DOHH2 (cell line): ENCODE measurements around the gene PPP2CA.

Experiments used
- CTCF ChIP-seq: fragments of 200-600 bp; sonication (generic); IDR thresholded peaks from one replicate; pipeline ENCODE4 v1.5.1; 2014; ENCODE audit warnings: antibody characterized with exemption, mild to moderate bottlenecking, low read depth, low read length; ENCODE audit not compliant: poor library complexity, severe bottlenecking
- EZH2phosphoT487 ChIP-seq: fragments of 200-600 bp; sonication (generic); IDR thresholded peaks from 2 replicates; pipeline ENCODE4 v1.6.1; 2017; ENCODE audit warnings: borderline replicate concordance, mild to moderate bottlenecking, antibody characterized with exemption, low read length, moderate library complexity, mixed read lengths

GRCh38 chr5:134207696-134208095, 18.2 kb downstream of the PPP2CA start:
- TF ChIP-seq CTCF (no peak), EZH2phosphoT487 (no peak)
